H1 (cell line): ENCODE results near the gene LYPD6B. TPM values are rescaled to one million over a fixed set of nuclear protein-coding genes. Genes with fewer than 3 reads are reported as not detected.

Source experiments
- CTCF ChIA-PET: fragments of 300-600 bp; sonication (Branson Sonifier 250); formaldehyde crosslinking; loops from one replicate; lab custom pipeline; 2021; ENCODE audit not compliant: partially characterized antibody; lab: Charles Lee
- POLR2A ChIA-PET: fragments of 300-600 bp; sonication (Branson Sonifier 250); formaldehyde crosslinking; loops from one replicate; lab custom pipeline; 2021; ENCODE audit warnings: inconsistent platforms; ENCODE audit not compliant: partially characterized antibody; lab: Charles Lee
- DNase-seq, 2 experiments: peaks; one replicate each; pipeline versions ENCODE4 v3.0.0 to v3.0.0-alpha.2; 2010 to 2022; ENCODE audit warnings: low spot score in 2 of 2, low read depth in 1 of 2, mixed read lengths in 1 of 2
- FAIRE-seq: peaks from 2 replicates; lab custom pipeline; 2011; peaks lifted over from hg19 to GRCh38; lab: Jason Lieb, UNC
- H2AFZ ChIP-seq: 2 replicates; pipeline ENCODE4 v1.8.1; 2012; ENCODE audit warnings: low read length, inconsistent platforms
- H2AK5ac ChIP-seq: 2 replicates; pipeline ENCODE4 v1.6.1; 2013; ENCODE audit warnings: low read depth, low read length
- H2BK120ac ChIP-seq: replicated peaks from 2 replicates; pipeline ENCODE3; 2013; ENCODE audit warnings: low read depth, low read length, inconsistent platforms
- H2BK12ac ChIP-seq: 2 replicates; pipeline ENCODE4 v1.6.1; 2013; ENCODE audit warnings: low read depth, low read length
- H2BK15ac ChIP-seq: 2 replicates; pipeline ENCODE4 v1.6.1; 2013; ENCODE audit warnings: low read length
- H2BK20ac ChIP-seq: 2 replicates; pipeline ENCODE4 v1.6.1; 2013; ENCODE audit warnings: low read length
- H2BK5ac ChIP-seq: 2 replicates; pipeline ENCODE4 v1.6.1; 2013; ENCODE audit warnings: low read depth, low read length
- H3K14ac ChIP-seq: 2 replicates; pipeline ENCODE4 v1.6.1; 2013; ENCODE audit warnings: inconsistent platforms; ENCODE audit not compliant: insufficient read length
- H3K18ac ChIP-seq: 2 replicates; pipeline ENCODE4 v1.6.1; 2013; ENCODE audit warnings: low read length; ENCODE audit errors: extremely low read depth
- H3K23ac ChIP-seq: 2 replicates; pipeline ENCODE4 v1.6.1; 2013; ENCODE audit warnings: inconsistent platforms; ENCODE audit not compliant: insufficient read length
- H3K23me2 ChIP-seq: 2 replicates; pipeline ENCODE4 v1.6.1; 2013; ENCODE audit warnings: low read depth, low read length
- H3K27ac ChIP-seq: 2 replicates; pipeline ENCODE4 v1.6.1; 2011; ENCODE audit warnings: low read depth, low read length, inconsistent platforms
- H3K27me3 ChIP-seq, 4 experiments: replicated peaks in 1 of 4; 1 replicate in 1 of 4; 2 replicates in 3 of 4; pipeline versions ENCODE4 v1.6.1 to v1.8.1; 2011 to 2013; ENCODE audit warnings: low read length in 3 of 4, mild to moderate bottlenecking in 3 of 4, inconsistent platforms in 2 of 4, mixed read lengths in 2 of 4, moderate library complexity in 1 of 4; ENCODE audit not compliant: control insufficient read depth in 3 of 4, insufficient read depth in 3 of 4; ENCODE audit errors: extremely low read depth in 1 of 4
- H3K36me3 ChIP-seq, 4 experiments: 2 replicates each; pipeline versions ENCODE4 v1.6.1 to v1.8.1; 2011 to 2013; ENCODE audit warnings: mild to moderate bottlenecking in 4 of 4, low read length in 3 of 4, moderate library complexity in 2 of 4, control low read depth in 1 of 4, inconsistent platforms in 1 of 4; ENCODE audit not compliant: insufficient read depth in 4 of 4, control insufficient read depth in 2 of 4
- H3K4ac ChIP-seq: replicated peaks from 2 replicates; pipeline ENCODE3; 2013; ENCODE audit warnings: low read length, low read depth, mixed read lengths, inconsistent platforms; ENCODE audit not compliant: insufficient read length
- H3K4me1 ChIP-seq, 4 experiments: replicated peaks in 1 of 4; 1 replicate in 1 of 4; 2 replicates in 3 of 4; pipeline versions ENCODE4 v1.6.1 to v1.8.1; 2011 to 2013; ENCODE audit warnings: low read length in 3 of 4, inconsistent platforms in 2 of 4, mixed read lengths in 1 of 4; ENCODE audit not compliant: insufficient read depth in 4 of 4, control insufficient read depth in 3 of 4
- H3K4me2 ChIP-seq, 2 experiments: 2 replicates each; pipeline versions ENCODE4 v1.6.1 to v1.8.1; 2011 to 2013; ENCODE audit warnings: low read depth in 2 of 2, low read length in 2 of 2, control low read depth in 1 of 2, inconsistent platforms in 1 of 2, mild to moderate bottlenecking in 1 of 2; ENCODE audit not compliant: insufficient read depth in 1 of 2
- H3K4me3 ChIP-seq, 4 experiments: fragments of 200-600, 300-600 bp in 1 of 4; sonication (generic), shearing (Covaris generic), sonication (Bioruptor Twin) in 1 of 4; 2 replicates each; pipeline versions ENCODE4 v1.5.1 to v1.8.1; 2011 to 2016; ENCODE audit warnings: low read length in 4 of 4, low read depth in 3 of 4, control low read depth in 2 of 4, inconsistent platforms in 2 of 4, mild to moderate bottlenecking in 2 of 4, mixed read lengths in 1 of 4, moderate library complexity in 1 of 4; ENCODE audit not compliant: insufficient read depth in 2 of 4; ENCODE audit errors: extremely low read depth in 1 of 4
- H3K56ac ChIP-seq: replicated peaks from 2 replicates; pipeline ENCODE3; 2013; ENCODE audit warnings: low read depth, mild to moderate bottlenecking, mixed read lengths, low read length, inconsistent platforms; ENCODE audit not compliant: insufficient read length
- H3K79me1 ChIP-seq: 2 replicates; pipeline ENCODE4 v1.6.1; 2013; ENCODE audit warnings: low read depth, low read length, control low read depth
- H3K79me2 ChIP-seq, 2 experiments: 2 replicates each; pipeline versions ENCODE4 v1.6.1 to v1.8.1; 2012 to 2013; ENCODE audit warnings: low read length in 2 of 2, mild to moderate bottlenecking in 2 of 2, inconsistent platforms in 1 of 2; ENCODE audit not compliant: insufficient read depth in 2 of 2, control insufficient read depth in 1 of 2
- H3K9ac ChIP-seq, 4 experiments: replicated peaks in 1 of 4; 1 replicate in 1 of 4; 2 replicates in 3 of 4; pipeline versions ENCODE4 v1.6.1 to v1.8.1; 2011 to 2013; ENCODE audit warnings: low read depth in 3 of 4, low read length in 3 of 4, control low read depth in 2 of 4, mild to moderate bottlenecking in 2 of 4, moderate library complexity in 2 of 4, inconsistent platforms in 1 of 4; ENCODE audit errors: extremely low read depth in 1 of 4
- H3K9me3 ChIP-seq, 2 experiments: 2 replicates each; pipeline versions ENCODE4 v1.6.1 to v1.8.1; 2012 to 2013; ENCODE audit warnings: mild to moderate bottlenecking in 2 of 2, moderate library complexity in 2 of 2, control low read depth in 1 of 2, inconsistent platforms in 1 of 2, low read depth in 1 of 2, low read length in 1 of 2, mixed read lengths in 1 of 2; ENCODE audit not compliant: insufficient read depth in 2 of 2
- H4K20me1 ChIP-seq, 2 experiments: replicated peaks in 1 of 2; 2 replicates each; pipeline versions ENCODE3 to v1.8.1; 2011 to 2013; ENCODE audit warnings: inconsistent platforms in 2 of 2, low read length in 2 of 2, mild to moderate bottlenecking in 1 of 2; ENCODE audit not compliant: insufficient read depth in 2 of 2, control insufficient read depth in 1 of 2
- H4K5ac ChIP-seq: 2 replicates; pipeline ENCODE4 v1.6.1; 2013; ENCODE audit warnings: low read length, low read depth, mixed read lengths, inconsistent platforms; ENCODE audit not compliant: insufficient read length
- H4K8ac ChIP-seq: 2 replicates; pipeline ENCODE4 v1.8.0; 2013; ENCODE audit warnings: mild to moderate bottlenecking, moderate library complexity, low read length, inconsistent platforms; ENCODE audit not compliant: insufficient read depth; ENCODE audit errors: extremely low read depth
- H4K91ac ChIP-seq: replicated peaks from 2 replicates; pipeline ENCODE3; 2013; ENCODE audit warnings: low read length, mixed read lengths, inconsistent platforms; ENCODE audit not compliant: insufficient read length
- BACH1 ChIP-seq: IDR thresholded peaks from 2 replicates; pipeline ENCODE4 v1.6.1; 2012; ENCODE audit warnings: low read length, improper control_type of control experiment
- CHD1 ChIP-seq: IDR thresholded peaks from 2 replicates; pipeline ENCODE4 v1.6.1; 2012; ENCODE audit warnings: low read depth, low read length, improper control_type of control experiment
- CHD2 ChIP-seq: IDR thresholded peaks from 2 replicates; pipeline ENCODE4 v1.6.1; 2012; ENCODE audit warnings: low read length, improper control_type of control experiment
- EZH2 ChIP-seq: fragments of 200-600 bp; sonication (generic); IDR thresholded peaks from 2 replicates; pipeline ENCODE4 v1.7.1; 2012; ENCODE audit warnings: low read depth, mild to moderate bottlenecking, moderate library complexity, low read length, inconsistent platforms; ENCODE audit not compliant: severe bottlenecking
- RNF2 ChIP-seq: fragments of 200-900, 300-1000 bp; sonication (generic); IDR thresholded peaks from 2 replicates; pipeline ENCODE4 v1.7.1; 2016; ENCODE audit warnings: borderline replicate concordance, low read depth, mild to moderate bottlenecking, antibody characterized with exemption, low read length; ENCODE audit not compliant: poor library complexity, severe bottlenecking; ENCODE audit errors: missing control alignments
- SIRT6 ChIP-seq: IDR thresholded peaks from one replicate; pipeline ENCODE4 v1.7.1; 2012; ENCODE audit warnings: low read length, inconsistent platforms
- SP4 ChIP-seq: IDR thresholded peaks from 2 replicates; pipeline ENCODE4 v1.6.1; 2012; ENCODE audit warnings: low read length, inconsistent platforms
- TAF7 ChIP-seq: optimal IDR thresholded peaks from 2 replicates; pipeline ENCODE3; 2011; ENCODE audit warnings: low read depth, mild to moderate bottlenecking, inconsistent platforms, low read length, moderate library complexity, borderline replicate concordance
- TBP ChIP-seq: IDR thresholded peaks from 2 replicates; pipeline ENCODE4 v1.6.1; 2011; ENCODE audit warnings: low read depth, low read length, improper control_type of control experiment
- TEAD4 ChIP-seq: IDR thresholded peaks from 2 replicates; pipeline ENCODE4 v1.6.1; 2012; ENCODE audit warnings: low read depth, low read length, inconsistent platforms, mixed read lengths
- WGBS, 2 experiments: shearing (Covaris generic) in 1 of 2; methylation state at CpG; one replicate each; pipeline versions ENCODE4 v1.1.6 to v1.1.7; 2013 to 2015; ENCODE audit warnings: low lambda C conversion rate in 2 of 2, mixed read lengths in 2 of 2, inconsistent platforms in 1 of 2, low coverage in 1 of 2, missing lambda C conversion rate in 1 of 2; ENCODE audit not compliant: insufficient replicate concordance in 2 of 2, insufficient coverage in 1 of 2, insufficient read length in 1 of 2; ENCODE audit errors: extremely low coverage in 1 of 2, missing lambda C conversion rate in 1 of 2; 5-methylcytosine and 5-hydroxymethylcytosine counted together
- polyA plus RNA-seq, 7 experiments: library from polyadenylated mRNA; depleted of rRNA in 3 of 7; stranded (reverse) in 5 of 7; unstranded in 2 of 7; fragments of >200 nt in 5 of 7; fragments of 200-250 nt in 2 of 7; gene quantifications; 1 replicate in 5 of 7; 2 replicates in 1 of 7; 4 replicates in 1 of 7; pipeline versions ENCODE4 v1.2.1 to v1.2.3, GENCODE V29; 2011 to 2013; ENCODE audit warnings: missing spikeins in 2 of 7, mixed read lengths in 2 of 7
- total RNA-seq: library from RNA; stranded (reverse); fragmentation: NEBNext Ultra II Directional; extraction: Animal tissue kit (Norgen Biotek cat#: 25700); gene quantifications from 2 replicates; pipeline ENCODE4 v1.2.1, GENCODE V29; 2021
- TF ChIP-seq, protein P1 (sequence below), 3 experiments: IDR thresholded peaks; 1 replicate in 2 of 3; 2 replicates in 1 of 3; pipeline versions ENCODE4 v1.5.1 to v1.6.1; 2011; ENCODE audit warnings: low read length in 3 of 3, mild to moderate bottlenecking in 3 of 3, inconsistent platforms in 2 of 3, low read depth in 1 of 3, moderate library complexity in 1 of 3; ENCODE audit not compliant: insufficient read depth in 1 of 3; ENCODE audit errors: control extremely low read depth in 1 of 3

Gene LYPD6B
- total and polyA plus RNA-seq, 2 of the 8 experiments (the other 6 are each of a cell fraction or from before 2014, with no cell fraction given), result 2.2 to 3.5 TPM

DNA sequence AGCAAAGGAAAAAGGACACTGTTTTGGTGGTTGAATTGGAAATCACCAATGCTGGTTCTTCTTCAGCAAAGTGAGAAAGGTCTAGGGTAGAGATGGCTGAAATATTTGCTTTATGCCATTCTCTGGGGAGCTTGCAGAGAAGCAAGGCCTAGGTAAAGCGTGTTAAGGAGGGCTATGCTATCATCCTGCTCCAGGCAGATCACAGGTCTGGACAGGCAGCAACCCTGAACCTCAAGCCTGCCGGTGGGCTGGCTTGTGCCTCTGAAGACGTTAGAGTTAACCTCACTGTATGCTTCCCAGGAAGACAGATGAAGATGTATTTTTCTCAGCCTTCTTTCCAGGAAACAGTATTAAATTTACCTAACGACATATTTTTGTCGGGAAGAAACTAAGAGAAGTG, 153.4 kb downstream of the LYPD6B start:
- H2AFZ ChIP-seq, result no peak overlapping the region
- FAIRE-seq (no peak), DNase-seq (no peak)
- no peak overlapping the region for H2AK5ac ChIP-seq
- no peak overlapping the region for H4K91ac ChIP-seq
- H3K4ac ChIP-seq, result no peak overlapping the region
- H3K14ac ChIP-seq, result no peak overlapping the region
- H2BK5ac ChIP-seq, result no peak overlapping the region
- H3K4me2 ChIP-seq, result no peak overlapping the region
- H3K27ac ChIP-seq, result no peak overlapping the region
- no peak overlapping the region for H4K8ac ChIP-seq
- H2BK12ac ChIP-seq, result no peak overlapping the region
- no peaks in the 10 kb centered on the region for H3K9me3 ChIP-seq
- no peaks in the 10 kb centered on the region for H3K23me2 ChIP-seq
- H4K5ac ChIP-seq, result no peak overlapping the region
- no peak overlapping the region for H2BK15ac ChIP-seq
- H3K4me3 ChIP-seq, result no peak overlapping the region
- no peaks in the 10 kb centered on the region for H3K4me1 ChIP-seq
- no peak overlapping the region for H3K18ac ChIP-seq
- CTCF ChIA-PET, result no interaction called here
- no peak overlapping the region for H2BK20ac ChIP-seq
- H4K20me1 ChIP-seq, result no peaks in the 10 kb centered on the region
- no peaks in the 10 kb centered on the region for H3K27me3 ChIP-seq
- no peaks in the 10 kb centered on the region for H3K79me1 ChIP-seq
- no peak overlapping the region for H3K56ac ChIP-seq
- no peak overlapping the region for H3K9ac ChIP-seq
- POLR2A ChIA-PET, result no interaction called here
- H3K79me2 ChIP-seq, result no peaks in the 10 kb centered on the region
- no peak overlapping the region for H2BK120ac ChIP-seq
- no peaks in the 10 kb centered on the region for H3K36me3 ChIP-seq
- no peak overlapping the region for H3K23ac ChIP-seq
- 92% methylated on average over 5 of the region's 5 CpGs; no CpG with 5 or more reads in 1 of the 2 experiments for WGBS, 2 experiments
- no peak for TF ChIP-seq BACH1
- TF ChIP-seq SIRT6, result no peak
- TF ChIP-seq, protein P1, sequence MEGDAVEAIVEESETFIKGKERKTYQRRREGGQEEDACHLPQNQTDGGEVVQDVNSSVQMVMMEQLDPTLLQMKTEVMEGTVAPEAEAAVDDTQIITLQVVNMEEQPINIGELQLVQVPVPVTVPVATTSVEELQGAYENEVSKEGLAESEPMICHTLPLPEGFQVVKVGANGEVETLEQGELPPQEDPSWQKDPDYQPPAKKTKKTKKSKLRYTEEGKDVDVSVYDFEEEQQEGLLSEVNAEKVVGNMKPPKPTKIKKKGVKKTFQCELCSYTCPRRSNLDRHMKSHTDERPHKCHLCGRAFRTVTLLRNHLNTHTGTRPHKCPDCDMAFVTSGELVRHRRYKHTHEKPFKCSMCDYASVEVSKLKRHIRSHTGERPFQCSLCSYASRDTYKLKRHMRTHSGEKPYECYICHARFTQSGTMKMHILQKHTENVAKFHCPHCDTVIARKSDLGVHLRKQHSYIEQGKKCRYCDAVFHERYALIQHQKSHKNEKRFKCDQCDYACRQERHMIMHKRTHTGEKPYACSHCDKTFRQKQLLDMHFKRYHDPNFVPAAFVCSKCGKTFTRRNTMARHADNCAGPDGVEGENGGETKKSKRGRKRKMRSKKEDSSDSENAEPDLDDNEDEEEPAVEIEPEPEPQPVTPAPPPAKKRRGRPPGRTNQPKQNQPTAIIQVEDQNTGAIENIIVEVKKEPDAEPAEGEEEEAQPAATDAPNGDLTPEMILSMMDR (IDR thresholded peaks at IDR 0.05; ENCODE audit: control extremely low read depth in 1 of 3, insufficient read depth in 1 of 3, low read depth in 1 of 3, low read length in 3 of 3), result no peak
- no peak for TF ChIP-seq TBP
- no peak for TF ChIP-seq TEAD4
- no peak for TF ChIP-seq SP4
- no peak for TF ChIP-seq RNF2
- no peak for TF ChIP-seq CHD2
- TF ChIP-seq CHD1, result no peak
- TF ChIP-seq EZH2, result no peak
- TF ChIP-seq TAF7, result no peak
